Mesothelial cell of epicardium (in vitro differentiated cells): ENCODE data around the gene KCNMA1. TPM values are rescaled to one million over a fixed set of nuclear protein-coding genes. Genes with fewer than 3 reads are reported as not detected.
A peak's percentile ranks its signal among the peaks of the same experiment; 100 is the strongest.

Experiments used
- DNase-seq, 2 experiments: peaks; one replicate each; pipeline ENCODE4 v3.0.0; 2021; ENCODE audit warnings: low spot score in 2 of 2; ENCODE audit not compliant: unreplicated experiment in 2 of 2
- H3K27ac Mint-ChIP-seq: 2 replicates; pipeline ENCODE4 v1.8.0; 2021; ENCODE audit warnings: mixed read lengths
- H3K27me3 Mint-ChIP-seq: 2 replicates; pipeline ENCODE4 v1.8.0; 2021; ENCODE audit warnings: low read depth, mixed read lengths
- H3K36me3 Mint-ChIP-seq: 2 replicates; pipeline ENCODE4 v1.8.0; 2021; ENCODE audit warnings: mixed read lengths
- H3K4me1 Mint-ChIP-seq: 2 replicates; pipeline ENCODE4 v1.8.0; 2021; ENCODE audit warnings: mixed read lengths
- H3K4me3 Mint-ChIP-seq: 2 replicates; pipeline ENCODE4 v1.8.0; 2021; ENCODE audit warnings: mild to moderate bottlenecking, moderate library complexity, mixed read lengths
- H3K9me3 Mint-ChIP-seq: 2 replicates; pipeline ENCODE4 v1.8.0; 2021; ENCODE audit warnings: mixed read lengths
- CTCF ChIP-seq: fragments of 200-600 bp; sonication (generic); IDR thresholded peaks from one replicate; pipeline ENCODE4 v1.5.0; 2021; ENCODE audit warnings: antibody characterized with exemption; ENCODE audit not compliant: unreplicated experiment
- total RNA-seq: library from RNA; stranded (reverse); gene quantifications from 3 replicates; pipeline ENCODE4 v1.2.1, GENCODE V29; 2021

Gene KCNMA1
- total RNA-seq, 1 donor from 2014 or later = 44.0 TPM

DNA sequence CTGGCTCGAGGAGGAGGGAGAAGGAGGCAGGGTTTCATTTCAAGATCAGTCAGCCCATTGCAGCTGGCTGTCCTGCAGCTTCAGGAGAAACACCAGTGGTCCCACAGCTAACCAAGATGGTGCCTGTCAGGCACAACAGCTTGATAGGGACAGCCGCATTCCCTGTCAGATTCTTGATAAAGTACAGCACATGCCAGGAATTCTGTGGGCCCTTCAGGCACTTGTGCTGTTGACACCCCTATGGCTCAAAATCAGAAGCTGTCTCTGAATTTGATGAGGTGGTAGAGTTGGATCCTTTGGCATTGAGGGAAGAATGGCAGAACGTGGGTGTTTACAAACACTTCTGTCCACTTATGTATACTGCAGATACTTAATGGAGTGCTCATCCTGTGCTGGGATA, 354.3 kb downstream of the KCNMA1 start:
- peaks cover 60% of the 10 kb centered on the region for H3K4me1 Mint-ChIP-seq

GRCh38 chr10:77282163-77282562, 355.4 kb downstream of the KCNMA1 start:
- H3K27ac Mint-ChIP-seq = no peak overlapping the region
- no peak for DNase-seq
- H3K4me3 Mint-ChIP-seq = no peak overlapping the region
- H3K4me1 Mint-ChIP-seq = peaks cover 49% of the 10 kb centered on the region
- peaks cover 7% of the 10 kb centered on the region for H3K36me3 Mint-ChIP-seq
- TF ChIP-seq CTCF = no peak
- H3K9me3 Mint-ChIP-seq = peaks cover 11% of the 10 kb centered on the region
- H3K27me3 Mint-ChIP-seq = no peaks in the 10 kb centered on the region

More for the DNA sequence above, 354.3 kb downstream of the KCNMA1 start:
- H3K27ac Mint-ChIP-seq = no peak overlapping the region
- H3K36me3 Mint-ChIP-seq = peaks cover 7% of the 10 kb centered on the region
- no peak overlapping the region for H3K4me3 Mint-ChIP-seq
- peaks cover 11% of the 10 kb centered on the region for H3K9me3 Mint-ChIP-seq
- no peak for TF ChIP-seq CTCF
- no peak for DNase-seq
- no peaks in the 10 kb centered on the region for H3K27me3 Mint-ChIP-seq

- Mint-ChIP-seq H3K4me1 (peaks cover 44% of the 10 kb centered on the region), H3K27ac (no peak overlapping the region), H3K4me3 (no peak overlapping the region), H3K36me3 (peaks cover 7% of the 10 kb centered on the region), H3K27me3 (no peaks in the 10 kb centered on the region), H3K9me3 (peaks cover 11% of the 10 kb centered on the region)
- TF ChIP-seq CTCF = no peak
- DNase-seq = no peak
Measured at GRCh38 chr10:77281719-77282118, 355.9 kb downstream of the KCNMA1 start.

GRCh38 chr10:77279207-77279606, 358.4 kb downstream of the KCNMA1 start:
- DNase-seq = no peak
- Mint-ChIP-seq H3K4me1 (peaks cover 32% of the 10 kb centered on the region), H3K36me3 (peaks cover 7% of the 10 kb centered on the region), H3K9me3 (peaks cover 11% of the 10 kb centered on the region), H3K27me3 (no peaks in the 10 kb centered on the region), H3K27ac (no peak overlapping the region), H3K4me3 (no peak overlapping the region)
- TF ChIP-seq CTCF = no peak

- Mint-ChIP-seq H3K27ac (peak overlapping the region; percentile 18), H3K4me1 (peaks cover 23% of the 10 kb centered on the region), H3K27me3 (no peaks in the 10 kb centered on the region), H3K9me3 (peaks cover 5% of the 10 kb centered on the region), H3K4me3 (no peak overlapping the region), H3K36me3 (peaks cover 4% of the 10 kb centered on the region)
- no peak for TF ChIP-seq CTCF
- no peak for DNase-seq
Measured at GRCh38 chr10:77274046-77274795, 363.4 kb downstream of the KCNMA1 start.
